AG10803 (cell line): ENCODE data around the gene INPP4A.
A peak's percentile ranks its signal among the peaks of the same experiment; 100 is the strongest.

Experiments
- DNase-seq: peaks from one replicate; pipeline ENCODE4 v3.0.0; 2010; ENCODE audit warnings: low read depth
- H3K4me3 ChIP-seq: 2 replicates; pipeline ENCODE4 v1.5.1; 2011; ENCODE audit warnings: mild to moderate bottlenecking, low read length, control low read depth
- TF ChIP-seq, protein P1 (sequence below): conservative IDR thresholded peaks from 2 replicates; pipeline ENCODE4 v1.5.1; 2011; ENCODE audit warnings: mild to moderate bottlenecking, low read length, control low read depth, inconsistent platforms

INPP4A gene

DNA sequence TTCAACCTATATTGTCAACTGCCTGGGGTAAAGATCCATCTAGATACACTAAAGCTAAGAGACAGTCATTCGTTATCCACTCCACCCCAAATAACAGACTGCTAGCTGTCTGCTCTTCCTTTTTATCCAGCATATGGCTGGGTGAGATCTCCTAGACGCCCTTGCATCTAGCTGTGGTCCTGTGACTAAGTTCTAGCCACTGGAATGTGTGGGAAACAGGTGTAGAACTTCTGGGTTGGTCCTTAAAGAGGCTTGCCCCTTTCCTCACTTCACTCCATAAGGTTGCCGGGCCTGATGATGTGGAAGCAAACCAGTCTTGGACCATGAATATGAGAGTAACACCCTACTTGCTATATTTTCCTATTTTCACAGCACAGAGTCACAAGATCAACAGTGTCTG, 160.4 kb downstream of the INPP4A start:
- no peak overlapping the region for H3K4me3 ChIP-seq
- TF ChIP-seq, protein P1, sequence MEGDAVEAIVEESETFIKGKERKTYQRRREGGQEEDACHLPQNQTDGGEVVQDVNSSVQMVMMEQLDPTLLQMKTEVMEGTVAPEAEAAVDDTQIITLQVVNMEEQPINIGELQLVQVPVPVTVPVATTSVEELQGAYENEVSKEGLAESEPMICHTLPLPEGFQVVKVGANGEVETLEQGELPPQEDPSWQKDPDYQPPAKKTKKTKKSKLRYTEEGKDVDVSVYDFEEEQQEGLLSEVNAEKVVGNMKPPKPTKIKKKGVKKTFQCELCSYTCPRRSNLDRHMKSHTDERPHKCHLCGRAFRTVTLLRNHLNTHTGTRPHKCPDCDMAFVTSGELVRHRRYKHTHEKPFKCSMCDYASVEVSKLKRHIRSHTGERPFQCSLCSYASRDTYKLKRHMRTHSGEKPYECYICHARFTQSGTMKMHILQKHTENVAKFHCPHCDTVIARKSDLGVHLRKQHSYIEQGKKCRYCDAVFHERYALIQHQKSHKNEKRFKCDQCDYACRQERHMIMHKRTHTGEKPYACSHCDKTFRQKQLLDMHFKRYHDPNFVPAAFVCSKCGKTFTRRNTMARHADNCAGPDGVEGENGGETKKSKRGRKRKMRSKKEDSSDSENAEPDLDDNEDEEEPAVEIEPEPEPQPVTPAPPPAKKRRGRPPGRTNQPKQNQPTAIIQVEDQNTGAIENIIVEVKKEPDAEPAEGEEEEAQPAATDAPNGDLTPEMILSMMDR: no peak
- peak; percentile 3 for DNase-seq

DNA sequence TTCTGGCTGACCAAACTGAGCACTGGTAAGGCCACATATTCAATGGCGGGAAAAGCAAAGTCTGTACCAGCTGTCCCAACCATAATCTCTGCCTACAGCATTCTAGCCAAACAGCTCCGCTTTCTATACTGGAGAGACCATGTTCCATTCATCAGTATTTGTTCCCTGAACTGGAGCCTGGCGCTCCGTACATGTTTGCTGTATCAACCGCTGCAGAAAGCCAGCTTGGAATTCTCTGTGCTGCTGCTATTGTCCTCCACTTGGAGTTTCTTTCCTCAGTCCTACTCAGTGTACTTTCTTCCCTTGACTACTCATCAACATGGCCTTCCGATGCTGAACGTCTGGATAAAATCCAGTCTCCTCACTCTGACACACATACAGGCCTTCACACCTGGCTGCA, 161.8 kb downstream of the INPP4A start:
- no peak for DNase-seq
- no peak overlapping the region for H3K4me3 ChIP-seq

DNA sequence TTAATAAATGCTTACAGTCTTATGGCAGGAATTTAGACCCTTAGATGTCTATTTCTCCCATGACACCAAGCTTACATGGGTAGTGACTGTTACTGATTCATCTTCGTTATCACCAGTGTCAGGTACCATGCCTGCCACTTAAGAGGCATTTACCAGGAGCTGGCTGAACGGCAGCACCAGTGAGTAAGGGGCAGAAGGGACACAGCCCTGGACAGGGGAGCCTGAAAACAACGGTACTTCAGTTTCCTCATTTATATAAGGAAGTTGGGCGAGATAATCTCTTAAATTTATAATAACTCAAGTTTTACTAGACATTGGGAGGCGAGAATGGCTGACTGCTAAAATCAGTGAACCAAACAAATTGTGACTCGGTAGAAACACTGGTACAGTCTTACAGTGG, 162.4 kb downstream of the INPP4A start:
- peak overlapping the region; percentile 89 for H3K4me3 ChIP-seq
- DNase-seq: no peak

More for the DNA sequence above, 161.8 kb downstream of the INPP4A start:
- TF ChIP-seq, protein P1: no peak

DNA sequence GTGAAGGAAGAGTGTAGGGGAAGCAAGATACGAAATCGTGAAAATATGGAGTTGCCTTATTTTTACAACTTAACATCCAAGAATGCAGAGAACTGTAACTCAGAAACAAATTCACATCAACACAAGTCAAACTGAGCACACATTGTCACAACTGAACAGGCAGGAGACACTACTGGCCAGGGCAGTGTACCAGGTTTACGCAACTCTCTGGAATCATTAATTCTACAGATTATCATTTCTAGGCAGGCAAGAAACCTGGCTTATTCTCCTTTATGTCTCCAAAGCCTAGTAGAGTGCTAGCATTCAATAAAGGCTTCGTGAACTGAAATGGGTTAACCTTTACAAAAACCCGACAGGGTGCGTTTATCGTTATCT, 163.1 kb downstream of the INPP4A start:
- H3K4me3 ChIP-seq: peak overlapping the region; percentile 89
- TF ChIP-seq, protein P1: no peak
- DNase-seq: peak; percentile 9

More for the DNA sequence above, 162.4 kb downstream of the INPP4A start:
- TF ChIP-seq, protein P1: no peak

DNA sequence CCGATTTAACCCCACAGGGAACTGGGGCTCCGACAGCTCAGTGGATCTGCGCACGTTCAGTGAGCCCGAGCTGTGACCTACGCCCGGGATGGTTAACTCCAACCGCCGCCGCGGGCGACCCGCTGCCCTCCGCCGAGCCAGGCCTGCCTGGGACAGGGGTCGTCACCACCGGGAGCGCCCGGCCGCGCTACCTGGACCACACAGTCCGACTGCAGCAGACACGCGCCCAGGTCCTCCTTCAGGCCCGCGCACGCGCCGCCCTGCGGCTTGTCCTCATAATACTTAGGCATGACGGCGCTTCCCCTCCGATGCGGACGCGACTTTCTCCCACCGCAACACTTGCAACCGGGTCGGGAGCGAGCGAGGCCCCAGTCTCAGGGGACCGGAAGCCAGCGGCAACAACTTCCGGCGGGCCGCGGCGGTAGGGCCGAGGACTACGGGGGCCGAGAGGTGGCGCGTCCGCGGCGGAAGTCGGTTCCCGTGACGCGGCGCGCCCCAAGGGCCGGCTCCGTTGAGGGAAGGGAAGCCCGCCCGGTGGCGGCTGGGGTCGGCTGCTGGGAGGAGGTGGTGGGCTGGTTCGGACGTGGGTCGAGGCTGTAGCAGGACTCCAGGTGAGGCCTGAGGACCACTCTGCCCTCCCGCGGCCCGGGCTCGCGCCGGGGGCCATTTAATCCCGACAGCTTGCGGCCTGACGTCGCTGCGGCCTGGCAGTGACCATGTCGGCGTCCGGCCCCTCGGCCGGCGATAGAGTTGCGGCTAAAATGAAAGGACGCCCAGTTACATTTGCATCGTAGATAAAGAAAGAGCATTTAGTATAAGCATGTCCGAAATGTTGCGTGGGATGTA, 163.7 kb downstream of the INPP4A start, which contains the start of the genes COA5 and UNC50:
TSS of gene COA5 (minus strand) at position 397 of the 846 bp plus-strand sequence. CDS start at position 290, 107 bp downstream.
TSS of gene UNC50 (plus strand) at position 474 of the 846 bp plus-strand sequence. CDS start 1,171 bp downstream, outside the sequence.
- peak; percentile 93 for DNase-seq
- TF ChIP-seq, protein P1: no peak
- peak within 1 kb of the TSS; percentile 89 for H3K4me3 ChIP-seq

DNA sequence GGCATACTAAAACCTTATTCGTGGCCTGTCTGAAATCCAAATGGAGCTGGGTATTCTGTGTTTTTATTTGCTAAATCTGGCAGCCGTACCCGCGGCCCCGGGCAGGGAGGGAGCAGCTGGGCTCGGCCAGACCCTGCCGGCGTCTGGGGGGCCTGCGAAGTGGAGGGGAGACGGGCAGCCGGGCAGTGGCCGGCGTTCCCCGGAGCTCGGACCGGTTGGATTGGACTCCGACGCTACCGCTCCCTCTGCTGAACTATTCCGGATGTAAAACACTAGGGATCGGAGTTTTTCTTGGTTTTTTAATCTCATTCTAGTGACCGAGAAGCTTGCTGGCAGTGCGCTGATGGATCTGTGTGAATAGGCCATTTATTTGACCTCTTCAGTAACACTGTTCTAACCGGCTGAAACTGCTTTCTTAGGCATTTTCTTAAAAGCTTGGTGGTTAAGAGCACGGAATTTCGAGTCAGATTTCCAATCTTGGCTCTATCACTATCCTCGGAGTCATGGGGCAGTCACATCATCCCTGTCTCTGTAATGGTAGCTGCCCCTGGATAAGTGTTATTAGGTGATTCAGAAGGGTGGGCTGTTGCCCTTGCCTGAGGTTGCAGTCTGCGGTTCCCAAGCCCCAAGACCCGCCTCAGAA, 164.4 kb downstream of the INPP4A start:
- TF ChIP-seq, protein P1: no peak
- H3K4me3 ChIP-seq: peak overlapping the region; percentile 89
- peak; percentile 56 for DNase-seq
